Medulla oblongata (tissue), 1 donor: ENCODE results near the gene PTX3.

Source experiments
- DNase-seq: peaks from one replicate; pipeline ENCODE4 v3.0.0-alpha.2; 2015; ENCODE audit errors: extremely low spot score

PTX3 gene

DNA sequence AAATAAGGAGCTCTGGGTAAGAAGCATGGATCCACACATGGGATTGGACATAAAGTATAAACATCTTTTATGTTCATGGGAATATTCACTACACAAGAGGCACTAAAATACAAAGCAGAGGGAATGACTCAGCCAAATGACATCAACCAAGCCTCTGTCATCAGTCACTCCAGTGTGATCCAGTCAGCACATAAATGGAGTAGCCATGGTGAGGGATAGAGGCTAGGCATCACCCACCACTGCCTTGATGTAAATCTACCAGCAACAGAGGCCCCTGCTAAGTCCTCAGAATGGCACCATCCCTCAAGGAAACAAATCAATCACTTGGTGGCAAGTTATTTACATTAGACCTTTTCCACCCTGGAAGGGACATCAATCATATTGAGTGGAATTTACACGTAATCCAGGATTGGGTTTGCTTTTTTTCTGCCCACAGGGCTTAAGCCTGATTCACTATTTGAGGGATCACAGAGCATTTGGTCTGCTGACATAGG lies 39.3 kb downstream of the PTX3 start:
- no peak for DNase-seq

DNA sequence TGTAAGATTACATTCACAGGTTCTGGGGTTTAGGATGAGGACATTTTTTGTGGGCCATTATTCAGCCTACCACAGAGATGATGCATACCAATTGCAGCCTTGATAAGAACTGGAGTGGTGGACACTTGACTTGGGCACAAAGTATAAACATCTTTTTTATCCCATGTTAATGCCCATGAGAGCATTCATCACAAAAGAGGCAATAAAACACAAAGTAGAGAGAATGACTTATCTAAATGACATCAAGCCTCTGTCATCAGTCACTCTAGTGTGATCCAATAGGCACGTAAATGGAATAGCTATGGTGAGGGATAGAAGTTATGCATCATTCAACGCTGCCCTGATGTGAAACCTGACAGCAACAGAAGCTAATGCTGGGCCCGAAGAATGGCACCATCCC lies 40.8 kb downstream of the PTX3 start:
- DNase-seq: no peak

DNA sequence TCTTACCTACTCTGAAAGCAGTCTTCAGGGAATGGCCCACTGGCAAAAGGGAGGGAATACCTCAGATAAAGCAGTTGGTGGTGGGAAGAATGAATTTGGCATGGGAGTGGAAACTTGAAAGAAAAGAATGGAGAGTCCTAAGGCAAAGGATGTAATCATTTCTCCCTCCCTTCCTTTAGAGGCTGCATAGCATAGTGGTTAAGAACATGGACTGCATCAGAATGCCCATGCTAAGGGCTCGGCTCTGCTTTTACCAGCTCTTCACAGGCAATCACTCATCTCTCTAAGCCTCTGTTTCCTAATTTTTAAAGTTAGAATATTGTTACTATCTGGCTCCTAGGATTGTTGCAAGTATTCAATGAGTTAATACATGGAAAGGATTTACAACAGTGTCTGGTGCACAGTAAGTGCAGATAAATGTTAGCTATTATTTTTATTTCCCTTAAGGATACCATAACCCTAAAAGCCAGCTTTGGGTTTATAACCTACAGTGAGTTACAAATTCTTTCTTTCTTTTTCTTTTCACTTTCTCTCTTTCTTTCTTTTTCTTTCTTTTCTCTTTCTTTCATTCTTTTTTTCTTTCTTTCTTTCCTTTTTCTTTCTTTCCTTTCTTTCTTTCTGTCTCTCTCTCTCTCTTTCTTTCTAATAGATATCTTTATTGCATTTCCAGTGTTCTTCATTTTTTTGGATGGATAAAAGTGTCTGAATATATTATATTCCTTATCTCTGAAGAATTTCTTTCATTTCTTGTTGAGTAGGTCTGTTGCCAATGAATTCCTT lies 43.0 kb downstream of the PTX3 start:
- no peak for DNase-seq

DNA sequence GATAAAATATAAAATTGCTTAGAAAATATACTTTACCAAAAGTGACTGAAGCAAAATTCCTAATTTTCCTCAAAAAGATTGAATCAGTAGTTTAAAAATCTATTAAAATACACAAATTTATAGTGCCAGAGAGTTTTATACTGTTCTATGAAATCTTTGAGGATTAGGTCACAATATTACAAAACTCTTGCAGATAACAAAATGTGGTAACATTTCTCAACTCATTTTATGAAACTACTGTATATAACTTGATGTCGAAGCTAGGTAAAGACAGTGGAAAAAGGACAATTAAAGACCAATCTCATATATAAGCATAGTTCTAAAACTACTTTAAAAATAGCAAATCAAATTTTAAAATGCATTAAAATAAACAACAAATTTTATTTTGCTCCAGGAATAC lies 50.7 kb downstream of the PTX3 start:
- DNase-seq: no peak

DNA sequence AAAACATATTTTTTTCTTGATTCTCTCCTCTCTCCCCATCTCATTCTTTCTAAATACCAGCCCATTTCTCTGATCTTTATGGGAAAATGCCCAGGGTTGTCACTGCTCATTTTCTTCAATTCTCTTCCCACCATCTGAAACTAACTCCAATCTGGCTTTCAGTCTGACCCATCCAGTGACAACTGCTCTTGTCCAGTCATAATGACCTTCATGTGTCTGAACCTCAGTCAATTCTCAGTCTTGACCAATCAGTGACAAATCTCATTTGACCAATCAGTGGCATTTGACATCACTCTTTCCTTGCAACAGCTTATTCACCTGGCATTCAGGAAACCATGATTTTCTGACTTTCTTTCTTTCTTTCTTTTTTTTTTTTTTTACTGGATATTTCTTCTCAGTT lies 51.5 kb downstream of the PTX3 start:
- DNase-seq: no peak

DNA sequence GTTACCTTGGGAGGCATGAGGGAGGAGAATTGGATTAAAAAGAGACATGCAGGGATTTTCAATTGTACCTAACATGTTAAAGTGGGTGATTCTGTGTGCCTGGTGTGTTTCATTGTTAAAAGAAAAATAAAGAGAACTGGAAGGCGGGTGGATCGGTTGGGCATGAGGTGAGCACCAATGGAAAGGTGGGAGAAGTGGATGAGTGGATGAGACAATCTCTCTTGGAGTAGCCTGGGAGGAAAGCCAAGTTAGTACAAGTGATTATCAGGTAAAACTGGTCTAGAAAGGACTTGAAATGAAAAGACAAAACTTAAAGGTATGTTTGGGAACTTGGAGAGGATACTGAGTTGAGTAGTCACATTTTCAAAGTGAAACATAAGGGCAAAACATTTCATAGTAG lies 54.5 kb downstream of the PTX3 start:
- DNase-seq: no peak
